ENCODE results near the gene CYP1A2. TPM values are rescaled to one million over a fixed set of nuclear protein-coding genes. Genes with fewer than 3 reads are reported as not detected.

The CYP1A2 gene
- total RNA-seq, 2 donors from 2014 or later: not detected

GRCh38 chr15:74710319-74711094 lies 38.1 kb upstream of the CYP1A2 start:
- no peaks in the 10 kb centered on the region for H3K4me1 ChIP-seq (ENCODE audit: control insufficient read depth, insufficient read depth, low read length)
- 55 to 75% methylated on average over 2 to 3 of the region's 3 CpGs for WGBS, 2 experiments (ENCODE audit: insufficient coverage in 1 of 2, insufficient read length in 1 of 2)
- no peak overlapping the region for H3K4me3 ChIP-seq (ENCODE audit: low read length)
- H3K36me3 ChIP-seq (ENCODE audit: control insufficient read depth, insufficient read depth, low read length): no peaks in the 10 kb centered on the region
- H3K27ac ChIP-seq (ENCODE audit: low read depth, low read length): no peak overlapping the region
- H3K4me3 Mint-ChIP-seq: no peak overlapping the region
- no peaks in the 10 kb centered on the region for H3K9me3 ChIP-seq (ENCODE audit: control insufficient read depth, low read length)
- peaks cover 41% of the 10 kb centered on the region for H3K27me3 Mint-ChIP-seq (ENCODE audit: insufficient read depth)
- DNase-seq: no peak
- no peak overlapping the region for H3K9ac ChIP-seq (ENCODE audit: extremely low read depth, low read length, poor library complexity, severe bottlenecking)
- H3K4me1 Mint-ChIP-seq: no peaks in the 10 kb centered on the region
- peaks cover 41% of the 10 kb centered on the region for H3K27me3 ChIP-seq (ENCODE audit: control insufficient read depth, insufficient read depth, low read length, poor library complexity, severe bottlenecking)
- H3K9me3 Mint-ChIP-seq: no peaks in the 10 kb centered on the region
- TF ChIP-seq, protein P1, sequence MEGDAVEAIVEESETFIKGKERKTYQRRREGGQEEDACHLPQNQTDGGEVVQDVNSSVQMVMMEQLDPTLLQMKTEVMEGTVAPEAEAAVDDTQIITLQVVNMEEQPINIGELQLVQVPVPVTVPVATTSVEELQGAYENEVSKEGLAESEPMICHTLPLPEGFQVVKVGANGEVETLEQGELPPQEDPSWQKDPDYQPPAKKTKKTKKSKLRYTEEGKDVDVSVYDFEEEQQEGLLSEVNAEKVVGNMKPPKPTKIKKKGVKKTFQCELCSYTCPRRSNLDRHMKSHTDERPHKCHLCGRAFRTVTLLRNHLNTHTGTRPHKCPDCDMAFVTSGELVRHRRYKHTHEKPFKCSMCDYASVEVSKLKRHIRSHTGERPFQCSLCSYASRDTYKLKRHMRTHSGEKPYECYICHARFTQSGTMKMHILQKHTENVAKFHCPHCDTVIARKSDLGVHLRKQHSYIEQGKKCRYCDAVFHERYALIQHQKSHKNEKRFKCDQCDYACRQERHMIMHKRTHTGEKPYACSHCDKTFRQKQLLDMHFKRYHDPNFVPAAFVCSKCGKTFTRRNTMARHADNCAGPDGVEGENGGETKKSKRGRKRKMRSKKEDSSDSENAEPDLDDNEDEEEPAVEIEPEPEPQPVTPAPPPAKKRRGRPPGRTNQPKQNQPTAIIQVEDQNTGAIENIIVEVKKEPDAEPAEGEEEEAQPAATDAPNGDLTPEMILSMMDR (conservative IDR thresholded peaks at IDR 0.05): no peak
- no peaks in the 10 kb centered on the region for H3K36me3 Mint-ChIP-seq (ENCODE audit: low read depth)
- H3K27ac Mint-ChIP-seq: no peak overlapping the region

- no CpG with 5 or more reads among the region's 3 CpGs for WGBS, 2 experiments (ENCODE audit: insufficient coverage in 1 of 2, insufficient read length in 1 of 2)
Observed at GRCh38 chr15:74712311-74712710, 36.3 kb upstream of the CYP1A2 start.

DNA sequence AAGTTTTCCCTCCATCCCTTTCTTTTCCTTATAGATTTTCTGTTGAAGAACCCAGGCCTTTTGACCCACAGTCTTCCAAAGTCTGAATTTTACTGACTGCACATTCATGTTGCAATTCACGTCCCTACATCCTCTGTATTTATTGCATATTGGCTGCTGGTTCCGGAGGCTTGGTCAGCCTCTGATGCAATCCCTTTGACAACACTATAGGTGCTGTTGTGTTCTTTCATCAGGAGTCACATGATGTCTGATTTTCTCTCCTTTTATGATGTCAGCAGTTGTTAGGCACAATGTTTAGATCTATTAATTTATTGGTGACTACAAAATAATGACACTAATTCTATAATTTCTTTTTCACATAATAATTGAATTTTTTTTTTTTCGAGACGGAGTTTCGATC lies 32.0 kb upstream of the CYP1A2 start:
- H3K4me3 Mint-ChIP-seq: no peak overlapping the region
- Histone ChIP-seq H3K27me3 (ENCODE audit: control insufficient read depth, insufficient read depth, low read length, poor library complexity, severe bottlenecking) (peaks cover 5% of the 10 kb centered on the region), H3K9me3 (ENCODE audit: control insufficient read depth, low read length) (no peaks in the 10 kb centered on the region), H3K4me3 (ENCODE audit: low read length) (no peak overlapping the region), H3K27ac (ENCODE audit: low read depth, low read length) (no peak overlapping the region), H3K4me1 (ENCODE audit: control insufficient read depth, insufficient read depth, low read length) (no peaks in the 10 kb centered on the region), H3K36me3 (ENCODE audit: control insufficient read depth, insufficient read depth, low read length) (no peaks in the 10 kb centered on the region), H3K9ac (ENCODE audit: extremely low read depth, low read length, poor library complexity, severe bottlenecking) (no peak overlapping the region)
- H3K9me3 Mint-ChIP-seq: no peaks in the 10 kb centered on the region
- no peak for DNase-seq
- WGBS, 2 experiments (ENCODE audit: insufficient coverage in 1 of 2, insufficient read length in 1 of 2): 90 to 95% methylated on average over 5 of the region's 5 CpGs
- peaks cover 30% of the 10 kb centered on the region for H3K27me3 Mint-ChIP-seq (ENCODE audit: insufficient read depth)
- TF ChIP-seq, protein P1 (conservative IDR thresholded peaks at IDR 0.05): no peak
- no peak overlapping the region for H3K27ac Mint-ChIP-seq
- H3K36me3 Mint-ChIP-seq (ENCODE audit: low read depth): no peaks in the 10 kb centered on the region
- peaks cover 14% of the 10 kb centered on the region for H3K4me1 Mint-ChIP-seq

More at GRCh38 chr15:74712311-74712710, 36.3 kb upstream of the CYP1A2 start:
- TF ChIP-seq, protein P1 (conservative IDR thresholded peaks at IDR 0.05): no peak
- Mint-ChIP-seq H3K27me3 (ENCODE audit: insufficient read depth) (peaks cover 35% of the 10 kb centered on the region), H3K27ac (no peak overlapping the region), H3K4me3 (no peak overlapping the region), H3K4me1 (no peaks in the 10 kb centered on the region), H3K36me3 (ENCODE audit: low read depth) (no peaks in the 10 kb centered on the region), H3K9me3 (no peaks in the 10 kb centered on the region)
- H3K27me3 ChIP-seq (ENCODE audit: control insufficient read depth, insufficient read depth, low read length, poor library complexity, severe bottlenecking): peaks cover 23% of the 10 kb centered on the region
- H3K4me1 ChIP-seq (ENCODE audit: control insufficient read depth, insufficient read depth, low read length): no peaks in the 10 kb centered on the region
- H3K27ac ChIP-seq (ENCODE audit: low read depth, low read length): no peak overlapping the region
- no peaks in the 10 kb centered on the region for H3K36me3 ChIP-seq (ENCODE audit: control insufficient read depth, insufficient read depth, low read length)
- H3K9me3 ChIP-seq (ENCODE audit: control insufficient read depth, low read length): no peaks in the 10 kb centered on the region
- H3K9ac ChIP-seq (ENCODE audit: extremely low read depth, low read length, poor library complexity, severe bottlenecking): no peak overlapping the region
- DNase-seq: no peak
- no peak overlapping the region for H3K4me3 ChIP-seq (ENCODE audit: low read length)
